Loucy (cell line): Measurements from ENCODE around the gene CNOT11.

Source experiments
- H2AFZ ChIP-seq: fragments of 200-600 bp; sonication (generic); 2 replicates; pipeline ENCODE4 v1.6.0; 2016; ENCODE audit warnings: antibody characterized with exemption, mild to moderate bottlenecking, low read length, moderate library complexity
- H3F3A ChIP-seq: fragments of 200-600 bp; 2 replicates; pipeline ENCODE4 v1.6.0; 2016; ENCODE audit warnings: antibody characterized with exemption, low read depth, mild to moderate bottlenecking
- H3K27me3 ChIP-seq: fragments of 200-600 bp; sonication (generic); 2 replicates; pipeline ENCODE4 v1.6.1; 2014; ENCODE audit warnings: low read length, mild to moderate bottlenecking; ENCODE audit not compliant: insufficient read depth, poor library complexity, severe bottlenecking
- H3K36me3 ChIP-seq: fragments of 200-600 bp; sonication (generic); 2 replicates; pipeline ENCODE4 v1.6.1; 2016; ENCODE audit warnings: low read length; ENCODE audit not compliant: insufficient read depth
- H3K4me1 ChIP-seq: fragments of 200-600 bp; sonication (generic); 2 replicates; pipeline ENCODE4 v1.5.1; 2014; ENCODE audit warnings: low read length, mild to moderate bottlenecking; ENCODE audit not compliant: insufficient read depth, poor library complexity, severe bottlenecking
- H3K4me2 ChIP-seq: fragments of 200-600 bp; sonication (generic); 2 replicates; pipeline ENCODE4 v1.6.0; 2014; ENCODE audit warnings: antibody characterized with exemption, low read length, low read depth, mild to moderate bottlenecking; ENCODE audit not compliant: poor library complexity, severe bottlenecking
- H3K4me3 ChIP-seq: fragments of 200-600 bp; sonication (generic); 2 replicates; pipeline ENCODE4 v1.5.1; 2014; ENCODE audit warnings: low read length, mild to moderate bottlenecking, mixed read lengths; ENCODE audit not compliant: poor library complexity, severe bottlenecking
- H3K79me2 ChIP-seq: fragments of 200-600 bp; sonication (generic); 2 replicates; pipeline ENCODE4 v1.6.1; 2014; ENCODE audit warnings: low read length; ENCODE audit not compliant: insufficient read depth
- H3K9ac ChIP-seq: fragments of 200-600 bp; sonication (generic); 2 replicates; pipeline ENCODE4 v1.6.0; 2014; ENCODE audit warnings: mild to moderate bottlenecking, low read depth, low read length, moderate library complexity; ENCODE audit not compliant: poor library complexity, severe bottlenecking
- H3K9me2 ChIP-seq: fragments of 200-600 bp; sonication (generic); replicated peaks from 2 replicates; pipeline ENCODE4 v1.6.1; 2016; ENCODE audit warnings: low read depth, low read length, mixed read lengths
- H3K9me3 ChIP-seq: fragments of 200-600 bp; sonication (generic); 2 replicates; pipeline ENCODE4 v1.6.1; 2014; ENCODE audit warnings: mild to moderate bottlenecking, antibody characterized with exemption, low read length, low read depth; ENCODE audit not compliant: insufficient read depth
- H4K20me1 ChIP-seq: fragments of 200-600 bp; sonication (generic); 2 replicates; pipeline ENCODE4 v1.6.0; 2014; ENCODE audit warnings: antibody characterized with exemption, low read length, mild to moderate bottlenecking; ENCODE audit not compliant: insufficient read depth, poor library complexity, severe bottlenecking
- EZH2phosphoT487 ChIP-seq: fragments of 200-600 bp; IDR thresholded peaks from 2 replicates; pipeline ENCODE4 v1.6.1; 2018; ENCODE audit warnings: antibody characterized with exemption, mild to moderate bottlenecking, moderate library complexity, borderline replicate concordance
- TF ChIP-seq, protein P1 (sequence below): fragments of 200-600 bp; sonication (generic); conservative IDR thresholded peaks from 2 replicates; pipeline ENCODE4 v1.5.1; 2014; ENCODE audit warnings: mild to moderate bottlenecking, antibody characterized with exemption, low read length

The CNOT11 gene

DNA sequence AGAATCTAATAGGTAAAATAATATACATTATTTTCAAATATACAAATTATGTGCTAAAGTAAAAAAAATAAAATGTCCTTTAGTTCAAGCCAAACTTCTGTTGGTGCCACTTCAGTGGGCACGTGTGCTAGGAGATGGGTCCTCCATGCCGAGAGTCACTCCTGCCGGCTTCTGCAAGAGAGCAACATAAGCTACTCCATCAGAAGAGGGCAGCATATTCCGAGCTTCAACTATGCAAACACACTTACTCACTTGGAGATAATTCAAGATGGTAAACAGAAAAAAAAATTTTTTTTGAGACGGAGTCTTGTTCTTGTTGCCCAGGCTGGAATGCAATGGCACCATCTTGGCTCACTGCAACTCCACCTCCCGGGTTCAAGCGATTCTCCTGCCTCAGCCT lies 24.4 kb downstream of the CNOT11 start:
- Histone ChIP-seq H3K9me2 (no peaks in the 10 kb centered on the region), H3K4me3 (no peak overlapping the region), H3K27me3 (no peaks in the 10 kb centered on the region), H4K20me1 (no peaks in the 10 kb centered on the region), H2AFZ (no peak overlapping the region), H3F3A (0 out of 2 replicates have a peak, but pooled peaks cover 3% of the 10 kb centered on the region), H3K4me2 (no peak overlapping the region), H3K79me2 (no peaks in the 10 kb centered on the region), H3K4me1 (peaks cover 8% of the 10 kb centered on the region), H3K9me3 (no peaks in the 10 kb centered on the region), H3K36me3 (peaks cover 65% of the 10 kb centered on the region), H3K9ac (no peak overlapping the region)
- TF ChIP-seq EZH2phosphoT487, result no peak
- TF ChIP-seq, protein P1, sequence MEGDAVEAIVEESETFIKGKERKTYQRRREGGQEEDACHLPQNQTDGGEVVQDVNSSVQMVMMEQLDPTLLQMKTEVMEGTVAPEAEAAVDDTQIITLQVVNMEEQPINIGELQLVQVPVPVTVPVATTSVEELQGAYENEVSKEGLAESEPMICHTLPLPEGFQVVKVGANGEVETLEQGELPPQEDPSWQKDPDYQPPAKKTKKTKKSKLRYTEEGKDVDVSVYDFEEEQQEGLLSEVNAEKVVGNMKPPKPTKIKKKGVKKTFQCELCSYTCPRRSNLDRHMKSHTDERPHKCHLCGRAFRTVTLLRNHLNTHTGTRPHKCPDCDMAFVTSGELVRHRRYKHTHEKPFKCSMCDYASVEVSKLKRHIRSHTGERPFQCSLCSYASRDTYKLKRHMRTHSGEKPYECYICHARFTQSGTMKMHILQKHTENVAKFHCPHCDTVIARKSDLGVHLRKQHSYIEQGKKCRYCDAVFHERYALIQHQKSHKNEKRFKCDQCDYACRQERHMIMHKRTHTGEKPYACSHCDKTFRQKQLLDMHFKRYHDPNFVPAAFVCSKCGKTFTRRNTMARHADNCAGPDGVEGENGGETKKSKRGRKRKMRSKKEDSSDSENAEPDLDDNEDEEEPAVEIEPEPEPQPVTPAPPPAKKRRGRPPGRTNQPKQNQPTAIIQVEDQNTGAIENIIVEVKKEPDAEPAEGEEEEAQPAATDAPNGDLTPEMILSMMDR, result no peak

DNA sequence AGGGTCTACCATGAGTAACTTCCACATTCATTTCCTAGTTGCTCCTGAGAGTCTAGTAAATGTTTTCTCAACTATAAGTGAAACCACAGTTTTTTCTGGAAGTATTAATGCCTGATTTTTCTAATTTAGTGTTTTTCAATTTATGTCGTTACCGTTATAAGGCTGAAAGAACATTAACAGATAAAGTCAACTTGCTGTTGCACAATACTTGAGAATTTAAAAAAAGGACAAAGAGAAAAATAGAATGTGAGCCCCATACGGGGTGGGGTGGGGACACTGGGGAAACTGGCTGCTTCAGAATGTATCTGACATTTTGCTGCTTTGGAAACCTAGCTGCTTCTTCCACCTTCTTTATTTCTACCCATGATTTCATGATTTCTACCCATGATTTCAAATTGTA lies 26.2 kb downstream of the CNOT11 start:
- no peak overlapping the region for H3K9ac ChIP-seq
- H2AFZ ChIP-seq, result no peak overlapping the region
- H3K4me1 ChIP-seq, result peaks cover 8% of the 10 kb centered on the region
- peaks cover 66% of the 10 kb centered on the region for H3K36me3 ChIP-seq
- no peak overlapping the region for H3K4me3 ChIP-seq
- H3F3A ChIP-seq, result 0 out of 2 replicates have a peak, but pooled peaks cover 3% of the 10 kb centered on the region
- no peaks in the 10 kb centered on the region for H3K27me3 ChIP-seq
- H3K9me2 ChIP-seq, result no peaks in the 10 kb centered on the region
- H4K20me1 ChIP-seq, result no peaks in the 10 kb centered on the region
- TF ChIP-seq, protein P1, result no peak
- TF ChIP-seq EZH2phosphoT487, result no peak
- no peak overlapping the region for H3K4me2 ChIP-seq
- H3K79me2 ChIP-seq, result no peaks in the 10 kb centered on the region
- H3K9me3 ChIP-seq, result no peaks in the 10 kb centered on the region

DNA sequence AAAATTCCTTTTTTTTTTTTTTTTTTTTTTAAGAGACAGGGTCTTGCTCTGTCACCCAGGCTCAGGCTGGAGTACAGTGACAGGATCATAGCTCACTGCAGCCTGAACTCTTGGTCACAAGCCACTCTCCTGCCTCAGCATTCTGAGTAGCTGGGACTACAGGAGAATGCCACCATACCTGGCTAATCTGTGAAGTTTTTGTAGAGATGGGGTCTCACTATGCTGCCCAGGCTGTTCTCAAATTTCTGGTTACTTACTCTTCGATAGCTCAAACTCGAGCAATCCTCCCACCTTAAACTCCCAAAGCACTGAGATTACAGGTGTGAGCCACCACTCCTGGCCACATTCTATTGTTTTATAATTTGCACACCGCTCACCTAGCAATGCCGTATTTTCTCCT lies 28.8 kb downstream of the CNOT11 start:
- Histone ChIP-seq H3K79me2 (no peaks in the 10 kb centered on the region), H2AFZ (no peak overlapping the region), H4K20me1 (no peaks in the 10 kb centered on the region), H3K4me2 (no peak overlapping the region), H3K9me2 (no peaks in the 10 kb centered on the region), H3K4me3 (no peak overlapping the region), H3F3A (0 out of 2 replicates have a peak, but pooled peaks cover 3% of the 10 kb centered on the region), H3K9ac (no peak overlapping the region), H3K9me3 (no peaks in the 10 kb centered on the region), H3K36me3 (peaks cover 79% of the 10 kb centered on the region), H3K27me3 (no peaks in the 10 kb centered on the region), H3K4me1 (peaks cover 8% of the 10 kb centered on the region)
- TF ChIP-seq EZH2phosphoT487, result no peak
- TF ChIP-seq, protein P1, result no peak
